Measurements from ENCODE around the gene EXOC6B.

The EXOC6B gene

DNA sequence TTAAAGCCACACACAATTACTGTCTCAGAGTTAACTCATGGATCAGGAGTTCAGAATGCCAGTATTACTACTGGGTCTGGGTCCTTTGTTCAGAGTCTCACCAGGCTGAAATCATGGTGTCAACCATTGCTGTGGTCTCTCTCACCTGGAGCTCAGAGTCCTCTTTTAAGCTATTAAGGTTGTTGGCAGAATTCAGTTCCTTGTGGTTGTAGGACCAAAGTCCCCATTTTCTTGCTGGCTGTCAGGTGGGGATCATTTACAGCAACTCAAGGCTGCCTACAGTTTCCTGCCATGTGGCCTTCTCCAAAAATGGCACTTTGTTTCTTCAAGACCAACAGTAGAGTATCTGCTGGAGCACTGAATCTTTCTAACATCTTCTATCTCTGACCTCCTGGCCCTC is 113.5 kb downstream of the EXOC6B start:
- Histone ChIP-seq H3K4me1 (ENCODE audit: insufficient read depth, low read length) (no peaks in the 10 kb centered on the region), H3K9ac (ENCODE audit: low read depth, low read length) (no peak overlapping the region), H2AFZ (ENCODE audit: low read depth, low read length) (no peak overlapping the region), H3K36me3 (ENCODE audit: insufficient read depth, low read length) (no peaks in the 10 kb centered on the region), H3K27ac (ENCODE audit: low read length) (no peak overlapping the region), H3K79me2 (ENCODE audit: insufficient read depth, low read length) (no peaks in the 10 kb centered on the region), H3K9me3 (ENCODE audit: insufficient read depth, low read length, severe bottlenecking) (no peaks in the 10 kb centered on the region), H4K20me1 (ENCODE audit: insufficient read depth, low read length) (no peaks in the 10 kb centered on the region), H3K4me3 (ENCODE audit: low read depth in 1 of 2, low read length in 2 of 2) (no peak overlapping the region), H3K27me3 (ENCODE audit: insufficient read depth, low read length, poor library complexity) (no peaks in the 10 kb centered on the region), H3K4me2 (ENCODE audit: insufficient read depth, low read length) (no peak overlapping the region)
- no peak for DNase-seq
- TF ChIP-seq, protein P1, sequence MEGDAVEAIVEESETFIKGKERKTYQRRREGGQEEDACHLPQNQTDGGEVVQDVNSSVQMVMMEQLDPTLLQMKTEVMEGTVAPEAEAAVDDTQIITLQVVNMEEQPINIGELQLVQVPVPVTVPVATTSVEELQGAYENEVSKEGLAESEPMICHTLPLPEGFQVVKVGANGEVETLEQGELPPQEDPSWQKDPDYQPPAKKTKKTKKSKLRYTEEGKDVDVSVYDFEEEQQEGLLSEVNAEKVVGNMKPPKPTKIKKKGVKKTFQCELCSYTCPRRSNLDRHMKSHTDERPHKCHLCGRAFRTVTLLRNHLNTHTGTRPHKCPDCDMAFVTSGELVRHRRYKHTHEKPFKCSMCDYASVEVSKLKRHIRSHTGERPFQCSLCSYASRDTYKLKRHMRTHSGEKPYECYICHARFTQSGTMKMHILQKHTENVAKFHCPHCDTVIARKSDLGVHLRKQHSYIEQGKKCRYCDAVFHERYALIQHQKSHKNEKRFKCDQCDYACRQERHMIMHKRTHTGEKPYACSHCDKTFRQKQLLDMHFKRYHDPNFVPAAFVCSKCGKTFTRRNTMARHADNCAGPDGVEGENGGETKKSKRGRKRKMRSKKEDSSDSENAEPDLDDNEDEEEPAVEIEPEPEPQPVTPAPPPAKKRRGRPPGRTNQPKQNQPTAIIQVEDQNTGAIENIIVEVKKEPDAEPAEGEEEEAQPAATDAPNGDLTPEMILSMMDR (IDR thresholded peaks at IDR 0.05; ENCODE audit: borderline replicate concordance, extremely low read depth, low read length, poor library complexity, severe bottlenecking), result no peak
- no peak for TF ChIP-seq EZH2 (IDR thresholded peaks at IDR 0.05; ENCODE audit: borderline replicate concordance, low read depth, low read length, severe bottlenecking)
- no peak for ATAC-seq (ENCODE audit: insufficient read depth, low read depth)

DNA sequence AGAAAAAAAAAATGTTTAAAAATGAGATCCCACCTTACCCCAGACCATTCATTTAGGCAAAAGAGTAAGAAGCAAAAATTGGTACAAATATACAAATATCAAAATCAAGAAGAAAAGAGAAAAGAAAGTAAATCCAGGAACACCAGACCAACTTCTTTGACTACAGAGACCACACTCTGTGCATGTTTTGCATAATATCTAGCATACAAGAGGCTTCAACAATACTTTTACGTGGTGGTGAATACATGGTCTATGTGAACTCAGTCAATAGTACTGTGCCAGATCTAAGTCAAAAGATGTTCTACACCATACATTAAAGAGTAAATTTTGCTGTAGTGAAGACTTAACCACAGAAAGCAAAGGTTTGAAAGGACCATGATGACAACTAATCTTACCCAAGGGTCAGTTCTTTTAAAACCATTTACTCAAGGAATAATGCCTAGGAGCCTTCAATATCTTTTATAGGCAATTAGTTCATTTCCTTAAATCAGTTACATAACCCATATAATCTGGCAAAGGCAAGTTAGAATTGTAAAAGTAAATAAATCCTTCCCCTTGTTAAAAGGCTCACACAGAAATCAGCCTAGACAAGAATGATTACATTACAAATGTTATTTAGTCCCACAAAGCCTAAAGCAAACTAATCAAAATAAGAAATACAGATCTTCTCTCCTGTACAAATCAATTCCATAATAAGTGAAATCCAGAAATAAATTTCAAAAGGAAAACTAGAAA is 115.2 kb downstream of the EXOC6B start:
- Histone ChIP-seq H2AFZ (ENCODE audit: low read depth, low read length) (no peak overlapping the region), H3K4me1 (ENCODE audit: insufficient read depth, low read length) (no peaks in the 10 kb centered on the region), H3K27me3 (ENCODE audit: insufficient read depth, low read length, poor library complexity) (no peaks in the 10 kb centered on the region), H3K9ac (ENCODE audit: low read depth, low read length) (no peak overlapping the region), H3K4me3 (ENCODE audit: low read depth in 1 of 2, low read length in 2 of 2) (no peak overlapping the region), H3K9me3 (ENCODE audit: insufficient read depth, low read length, severe bottlenecking) (no peaks in the 10 kb centered on the region), H4K20me1 (ENCODE audit: insufficient read depth, low read length) (no peaks in the 10 kb centered on the region), H3K27ac (ENCODE audit: low read length) (no peak overlapping the region), H3K36me3 (ENCODE audit: insufficient read depth, low read length) (no peaks in the 10 kb centered on the region), H3K4me2 (ENCODE audit: insufficient read depth, low read length) (no peak overlapping the region), H3K79me2 (ENCODE audit: insufficient read depth, low read length) (no peaks in the 10 kb centered on the region)
- TF ChIP-seq, protein P1 (IDR thresholded peaks at IDR 0.05; ENCODE audit: borderline replicate concordance, extremely low read depth, low read length, poor library complexity, severe bottlenecking), result no peak
- no peak for TF ChIP-seq EZH2 (IDR thresholded peaks at IDR 0.05; ENCODE audit: borderline replicate concordance, low read depth, low read length, severe bottlenecking)
- ATAC-seq (ENCODE audit: insufficient read depth, low read depth) (no peak), DNase-seq (no peak)

DNA sequence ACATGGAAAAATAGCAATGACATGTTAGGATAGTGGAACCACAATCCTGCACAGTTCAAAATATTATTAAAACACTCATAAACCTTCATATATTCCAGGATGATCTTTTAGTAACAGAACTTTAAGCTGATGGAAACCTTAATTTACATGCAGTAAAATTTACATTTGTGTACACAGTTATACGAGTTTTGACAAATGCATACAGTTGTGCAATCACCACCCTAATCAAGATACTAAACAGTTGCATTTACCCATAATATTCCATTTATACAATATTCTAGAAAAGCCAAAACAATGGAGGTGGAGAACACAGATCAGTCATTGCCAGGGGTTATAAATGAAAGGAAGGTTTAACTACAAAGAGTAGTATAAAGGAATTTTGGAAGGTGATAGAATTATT is 117.6 kb downstream of the EXOC6B start:
- no peak overlapping the region for H3K4me3 ChIP-seq (ENCODE audit: low read depth in 1 of 2, low read length in 2 of 2)
- H3K27me3 ChIP-seq (ENCODE audit: insufficient read depth, low read length, poor library complexity), result no peaks in the 10 kb centered on the region
- no peaks in the 10 kb centered on the region for H4K20me1 ChIP-seq (ENCODE audit: insufficient read depth, low read length)
- H3K36me3 ChIP-seq (ENCODE audit: insufficient read depth, low read length), result no peaks in the 10 kb centered on the region
- H2AFZ ChIP-seq (ENCODE audit: low read depth, low read length), result no peak overlapping the region
- no peak overlapping the region for H3K4me2 ChIP-seq (ENCODE audit: insufficient read depth, low read length)
- no peak for TF ChIP-seq EZH2 (IDR thresholded peaks at IDR 0.05; ENCODE audit: borderline replicate concordance, low read depth, low read length, severe bottlenecking)
- TF ChIP-seq, protein P1 (IDR thresholded peaks at IDR 0.05; ENCODE audit: borderline replicate concordance, extremely low read depth, low read length, poor library complexity, severe bottlenecking), result no peak
- H3K27ac ChIP-seq (ENCODE audit: low read length), result no peak overlapping the region
- H3K9ac ChIP-seq (ENCODE audit: low read depth, low read length), result no peak overlapping the region
- no peaks in the 10 kb centered on the region for H3K9me3 ChIP-seq (ENCODE audit: insufficient read depth, low read length, severe bottlenecking)
- no peaks in the 10 kb centered on the region for H3K79me2 ChIP-seq (ENCODE audit: insufficient read depth, low read length)
- ATAC-seq (ENCODE audit: insufficient read depth, low read depth) (no peak), DNase-seq (no peak)
- H3K4me1 ChIP-seq (ENCODE audit: insufficient read depth, low read length), result no peaks in the 10 kb centered on the region
